Mammary epithelial cell (primary cell): ENCODE data around the gene FAF2.

Source experiments
- CTCF ChIP-seq, 2 donors: IDR thresholded peaks in 1 of 2; conservative IDR thresholded peaks in 1 of 2; 2 replicates each; pipeline ENCODE4 v1.5.1; 2011 to 2012; ENCODE audit warnings: inconsistent platforms in 2 of 2, low read length in 2 of 2, mild to moderate bottlenecking in 2 of 2, control low read depth in 1 of 2, low read depth in 1 of 2; ENCODE audit not compliant: insufficient read depth in 1 of 2; ENCODE audit errors: extremely low read depth in 1 of 2
- EZH2 ChIP-seq: IDR thresholded peaks from 2 replicates; pipeline ENCODE4 v1.6.1; 2012; ENCODE audit warnings: low read length, inconsistent platforms, borderline replicate concordance

- no peak for TF ChIP-seq CTCF (conservative IDR thresholded peaks at IDR 0.05 in 1 of 2, IDR thresholded peaks at IDR 0.05 in 1 of 2; ENCODE audit: extremely low read depth in 1 of 2, insufficient read depth in 1 of 2, low read depth in 1 of 2, low read length in 2 of 2)
- no peak for TF ChIP-seq EZH2
These were observed 73.6 kb downstream of the FAF2 start for GRCh38 chr5:176521699-176522263.
